Measurements from ENCODE around the gene C1orf210.

The C1orf210 gene

GRCh38 chr1:43272161-43272560, 13.2 kb downstream of the C1orf210 start:
- no peak for ATAC-seq
- TF ChIP-seq CREB5 (CRISPR knock-in tag; IDR thresholded peaks at IDR 0.05; ENCODE audit: low read depth) (no peak), SNAI2 (CRISPR knock-in tag; IDR thresholded peaks at IDR 0.05) (no peak), CSRNP3 (CRISPR knock-in tag; IDR thresholded peaks at IDR 0.05) (no peak), GLIS3 (CRISPR knock-in tag; IDR thresholded peaks at IDR 0.05) (no peak), RARB (CRISPR knock-in tag; IDR thresholded peaks at IDR 0.05) (no peak), ARNTL (CRISPR knock-in tag; IDR thresholded peaks at IDR 0.05; ENCODE audit: borderline replicate concordance, low read depth) (no peak), ZFP30 (CRISPR knock-in tag; IDR thresholded peaks at IDR 0.05) (no peak), ZNF8 (CRISPR knock-in tag; IDR thresholded peaks at IDR 0.05) (no peak), ISL1 (CRISPR knock-in tag; IDR thresholded peaks at IDR 0.05) (no peak), CSDC2 (CRISPR knock-in tag; IDR thresholded peaks at IDR 0.05) (no peak), ZNF70 (CRISPR knock-in tag; IDR thresholded peaks at IDR 0.05) (no peak), TOX (CRISPR knock-in tag; IDR thresholded peaks at IDR 0.05; ENCODE audit: borderline replicate concordance) (no peak), ZNF565 (CRISPR knock-in tag; conservative IDR thresholded peaks at IDR 0.05; ENCODE audit: low read depth) (no peak), PPARA (CRISPR knock-in tag; IDR thresholded peaks at IDR 0.05; ENCODE audit: borderline replicate concordance) (no peak)
- TF ChIP-seq, protein P1, sequence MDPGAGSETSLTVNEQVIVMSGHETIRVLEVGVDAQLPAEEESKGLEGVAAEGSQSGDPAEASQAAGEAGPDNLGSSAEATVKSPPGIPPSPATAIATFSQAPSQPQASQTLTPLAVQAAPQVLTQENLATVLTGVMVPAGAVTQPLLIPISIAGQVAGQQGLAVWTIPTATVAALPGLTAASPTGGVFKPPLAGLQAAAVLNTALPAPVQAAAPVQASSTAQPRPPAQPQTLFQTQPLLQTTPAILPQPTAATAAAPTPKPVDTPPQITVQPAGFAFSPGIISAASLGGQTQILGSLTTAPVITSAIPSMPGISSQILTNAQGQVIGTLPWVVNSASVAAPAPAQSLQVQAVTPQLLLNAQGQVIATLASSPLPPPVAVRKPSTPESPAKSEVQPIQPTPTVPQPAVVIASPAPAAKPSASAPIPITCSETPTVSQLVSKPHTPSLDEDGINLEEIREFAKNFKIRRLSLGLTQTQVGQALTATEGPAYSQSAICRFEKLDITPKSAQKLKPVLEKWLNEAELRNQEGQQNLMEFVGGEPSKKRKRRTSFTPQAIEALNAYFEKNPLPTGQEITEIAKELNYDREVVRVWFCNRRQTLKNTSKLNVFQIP (CRISPR knock-in tag; IDR thresholded peaks at IDR 0.05; ENCODE audit: borderline replicate concordance, low read depth): no peak
- TF ChIP-seq, protein P2, sequence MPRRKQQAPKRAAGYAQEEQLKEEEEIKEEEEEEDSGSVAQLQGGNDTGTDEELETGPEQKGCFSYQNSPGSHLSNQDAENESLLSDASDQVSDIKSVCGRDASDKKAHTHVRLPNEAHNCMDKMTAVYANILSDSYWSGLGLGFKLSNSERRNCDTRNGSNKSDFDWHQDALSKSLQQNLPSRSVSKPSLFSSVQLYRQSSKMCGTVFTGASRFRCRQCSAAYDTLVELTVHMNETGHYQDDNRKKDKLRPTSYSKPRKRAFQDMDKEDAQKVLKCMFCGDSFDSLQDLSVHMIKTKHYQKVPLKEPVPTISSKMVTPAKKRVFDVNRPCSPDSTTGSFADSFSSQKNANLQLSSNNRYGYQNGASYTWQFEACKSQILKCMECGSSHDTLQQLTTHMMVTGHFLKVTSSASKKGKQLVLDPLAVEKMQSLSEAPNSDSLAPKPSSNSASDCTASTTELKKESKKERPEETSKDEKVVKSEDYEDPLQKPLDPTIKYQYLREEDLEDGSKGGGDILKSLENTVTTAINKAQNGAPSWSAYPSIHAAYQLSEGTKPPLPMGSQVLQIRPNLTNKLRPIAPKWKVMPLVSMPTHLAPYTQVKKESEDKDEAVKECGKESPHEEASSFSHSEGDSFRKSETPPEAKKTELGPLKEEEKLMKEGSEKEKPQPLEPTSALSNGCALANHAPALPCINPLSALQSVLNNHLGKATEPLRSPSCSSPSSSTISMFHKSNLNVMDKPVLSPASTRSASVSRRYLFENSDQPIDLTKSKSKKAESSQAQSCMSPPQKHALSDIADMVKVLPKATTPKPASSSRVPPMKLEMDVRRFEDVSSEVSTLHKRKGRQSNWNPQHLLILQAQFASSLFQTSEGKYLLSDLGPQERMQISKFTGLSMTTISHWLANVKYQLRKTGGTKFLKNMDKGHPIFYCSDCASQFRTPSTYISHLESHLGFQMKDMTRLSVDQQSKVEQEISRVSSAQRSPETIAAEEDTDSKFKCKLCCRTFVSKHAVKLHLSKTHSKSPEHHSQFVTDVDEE (CRISPR knock-in tag; IDR thresholded peaks at IDR 0.05): no peak

DNA sequence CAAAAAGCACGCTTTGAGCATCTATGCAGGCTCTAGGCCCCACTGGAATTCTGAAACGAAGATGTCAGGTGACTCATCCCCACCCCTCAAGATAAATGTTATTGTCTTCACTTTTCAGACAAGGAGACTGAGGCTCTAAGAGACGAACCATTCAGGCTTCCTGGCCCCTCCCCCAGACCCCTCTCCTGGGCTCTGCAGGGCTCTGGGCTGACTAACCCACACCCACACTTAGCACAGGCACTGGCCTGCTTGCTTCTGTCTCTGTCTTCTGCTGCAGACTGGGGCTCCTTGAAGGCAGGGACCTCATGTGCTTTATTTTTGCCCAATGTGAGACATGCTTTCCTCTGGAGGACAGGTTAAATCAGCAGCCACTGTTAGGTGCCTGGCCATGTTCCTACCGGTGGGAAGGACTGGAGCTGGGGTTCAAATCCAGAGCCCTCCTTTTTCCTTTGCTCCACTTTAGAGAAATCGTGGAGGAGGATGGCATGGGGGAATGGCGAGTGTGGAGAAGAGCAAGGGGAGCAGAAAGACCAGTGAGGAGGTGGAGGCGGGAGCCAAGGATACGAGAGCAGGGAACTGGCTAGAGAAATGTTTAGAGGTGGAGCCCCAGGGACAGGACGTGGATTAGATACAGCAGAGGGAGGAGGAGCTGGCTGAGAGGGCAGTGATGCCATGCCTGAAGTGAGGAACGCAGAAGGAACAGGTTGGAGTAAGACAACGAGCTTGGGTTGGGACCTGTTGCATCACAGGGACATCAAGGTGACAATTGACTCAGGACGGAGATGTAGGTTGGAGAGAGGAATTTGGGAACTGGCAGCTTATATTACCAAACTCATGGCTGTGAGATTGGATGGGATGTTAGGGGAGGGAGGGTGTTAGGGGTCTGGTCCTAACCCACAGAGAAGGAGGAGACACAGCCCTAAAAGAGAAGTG, 13.9 kb downstream of the C1orf210 start:
- ATAC-seq: no peak
- no peak for TF ChIP-seq CSRNP3 (CRISPR knock-in tag; IDR thresholded peaks at IDR 0.05)

DNA sequence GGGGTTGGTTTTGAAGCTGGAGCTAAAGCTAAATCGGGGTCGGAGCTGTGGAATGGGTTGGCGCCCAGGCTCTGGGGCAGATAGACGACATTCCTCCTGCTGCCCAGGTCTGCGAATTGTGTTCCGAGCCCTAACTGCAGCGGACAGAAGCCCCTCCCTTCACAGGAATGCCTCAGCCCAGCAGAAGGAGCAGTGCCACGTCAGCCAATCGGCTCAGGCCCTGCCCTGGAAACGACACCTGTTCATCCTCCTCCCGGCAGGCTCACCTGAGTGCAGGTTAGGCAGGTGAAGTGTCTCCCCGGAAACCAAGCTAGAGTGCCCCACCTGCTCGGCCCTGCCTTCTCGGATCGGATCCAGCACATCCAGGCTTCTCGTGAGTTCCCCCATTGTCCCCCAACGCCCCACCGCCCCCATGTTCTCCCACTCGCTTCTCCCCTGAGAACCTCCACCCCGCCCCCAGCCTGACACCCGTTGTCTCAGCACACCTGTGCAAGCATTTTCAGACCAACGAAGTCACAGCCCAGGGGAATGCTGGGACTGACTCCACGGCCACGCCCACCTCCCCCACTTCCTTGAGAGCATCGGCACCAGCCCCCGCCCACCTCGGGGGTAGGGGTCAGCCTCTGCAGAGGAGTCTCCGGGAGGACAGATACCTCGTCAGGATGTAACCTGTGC, 14.8 kb downstream of the C1orf210 start:
- ATAC-seq: no peak
- TF ChIP-seq CSRNP3 (CRISPR knock-in tag; IDR thresholded peaks at IDR 0.05): no peak
- no peak for TF ChIP-seq ISL1 (CRISPR knock-in tag; IDR thresholded peaks at IDR 0.05)
- no peak for TF ChIP-seq SNAI2 (CRISPR knock-in tag; IDR thresholded peaks at IDR 0.05)
- TF ChIP-seq ZC3H10 (CRISPR knock-in tag; IDR thresholded peaks at IDR 0.05): no peak
- no peak for TF ChIP-seq RARB (CRISPR knock-in tag; IDR thresholded peaks at IDR 0.05)
- no peak for TF ChIP-seq OSR1 (CRISPR knock-in tag; IDR thresholded peaks at IDR 0.05)
- TF ChIP-seq, protein P2 (CRISPR knock-in tag; IDR thresholded peaks at IDR 0.05): no peak
- no peak for TF ChIP-seq CREB5 (CRISPR knock-in tag; IDR thresholded peaks at IDR 0.05; ENCODE audit: low read depth)
- TF ChIP-seq ZNF565 (CRISPR knock-in tag; conservative IDR thresholded peaks at IDR 0.05; ENCODE audit: low read depth): no peak
